Pons (tissue), 1 donor: ENCODE measurements around the gene MBNL2.
"Not testable (repeated sequence)": the region's sequence is repeated elsewhere in the genome, so short reads cannot be mapped to it uniquely, and the experiment has no call there.

Experiments
- DNase-seq: peaks from one replicate; pipeline ENCODE4 v3.0.0-alpha.2; 2016; ENCODE audit warnings: low spot score

Gene MBNL2, protein sequence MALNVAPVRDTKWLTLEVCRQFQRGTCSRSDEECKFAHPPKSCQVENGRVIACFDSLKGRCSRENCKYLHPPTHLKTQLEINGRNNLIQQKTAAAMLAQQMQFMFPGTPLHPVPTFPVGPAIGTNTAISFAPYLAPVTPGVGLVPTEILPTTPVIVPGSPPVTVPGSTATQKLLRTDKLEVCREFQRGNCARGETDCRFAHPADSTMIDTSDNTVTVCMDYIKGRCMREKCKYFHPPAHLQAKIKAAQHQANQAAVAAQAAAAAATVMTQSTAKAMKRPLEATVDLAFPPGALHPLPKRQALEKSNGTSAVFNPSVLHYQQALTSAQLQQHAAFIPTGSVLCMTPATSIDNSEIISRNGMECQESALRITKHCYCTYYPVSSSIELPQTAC

DNA sequence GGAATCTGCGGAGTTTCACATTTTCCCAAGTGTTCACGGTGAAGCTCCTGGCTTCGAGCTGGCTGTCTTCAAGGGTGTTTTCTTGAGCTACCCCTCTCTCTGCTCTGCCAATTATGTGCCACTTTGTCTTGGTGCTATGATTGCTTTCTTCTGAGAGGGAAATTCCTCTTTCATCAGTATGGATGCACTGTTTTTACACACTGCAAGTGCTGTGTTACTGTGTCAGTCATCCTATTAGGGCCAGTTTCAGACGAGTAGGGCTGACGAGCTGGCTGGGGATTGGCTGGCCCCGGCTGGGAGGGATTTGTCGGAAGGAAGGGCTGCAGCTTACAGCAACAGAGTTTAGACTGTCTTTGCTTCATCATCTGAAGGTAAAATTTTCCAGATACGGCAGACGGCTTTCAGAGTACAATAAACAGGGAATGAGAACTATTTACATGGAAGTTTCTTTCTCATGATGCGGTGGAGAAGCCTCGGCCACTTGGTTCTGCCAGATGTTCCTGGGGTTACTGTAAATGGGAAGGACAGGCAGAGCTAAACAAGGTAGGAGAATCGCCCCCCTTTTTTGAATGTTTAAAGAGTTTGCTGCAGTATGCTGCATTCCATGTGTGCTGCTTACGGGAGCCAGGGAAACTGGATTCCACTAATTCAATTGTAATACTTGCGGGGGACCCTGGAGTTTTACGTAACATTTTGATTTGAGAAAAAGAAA lies at the start of gene MBNL2:
MBNL2 (plus strand) TSS at position 345 of the 712 bp plus-strand sequence. CDS start 53,903 bp downstream, outside the sequence.
- DNase-seq, result peak; percentile 99

DNA sequence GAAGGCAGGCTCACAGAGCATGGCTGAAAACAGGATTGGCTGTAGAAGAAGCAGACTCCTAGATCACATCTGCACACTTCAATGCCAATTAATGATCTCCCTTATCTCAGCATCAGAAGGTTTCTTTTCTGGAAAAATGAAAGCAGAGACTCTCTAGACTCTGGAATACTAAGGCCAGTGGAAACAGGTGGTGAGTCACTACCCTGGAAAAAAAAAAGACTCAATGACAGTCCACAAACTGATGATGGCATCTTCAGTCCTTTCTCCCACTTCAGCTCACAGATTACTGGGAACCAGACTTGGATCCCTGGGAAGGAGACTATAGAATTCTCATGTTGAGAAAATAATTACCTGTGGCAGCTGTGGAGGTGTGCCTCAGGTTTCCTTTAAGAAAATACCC lies 47.5 kb upstream of the MBNL2 start:
- DNase-seq, result no peak

DNA sequence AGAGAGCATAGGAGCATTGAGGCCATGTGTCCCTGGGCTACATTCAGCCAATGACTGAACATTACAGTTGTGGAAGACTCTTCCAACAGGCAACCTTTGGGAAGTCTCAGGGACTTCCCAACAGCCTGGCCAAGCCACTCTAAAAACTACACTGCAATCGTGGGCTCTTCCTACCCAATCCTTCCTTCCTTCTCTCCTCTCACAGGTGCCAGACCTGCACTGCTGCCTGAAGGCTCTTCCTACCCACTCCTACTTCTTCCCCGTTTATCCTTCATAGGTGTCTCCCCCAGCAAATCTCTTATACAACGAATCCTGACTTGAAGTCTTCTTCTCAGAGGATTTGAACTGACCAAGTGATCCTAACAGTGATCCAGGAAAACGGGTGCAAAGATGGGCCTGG lies 47.1 kb upstream of the MBNL2 start:
- DNase-seq, result no peak

DNA sequence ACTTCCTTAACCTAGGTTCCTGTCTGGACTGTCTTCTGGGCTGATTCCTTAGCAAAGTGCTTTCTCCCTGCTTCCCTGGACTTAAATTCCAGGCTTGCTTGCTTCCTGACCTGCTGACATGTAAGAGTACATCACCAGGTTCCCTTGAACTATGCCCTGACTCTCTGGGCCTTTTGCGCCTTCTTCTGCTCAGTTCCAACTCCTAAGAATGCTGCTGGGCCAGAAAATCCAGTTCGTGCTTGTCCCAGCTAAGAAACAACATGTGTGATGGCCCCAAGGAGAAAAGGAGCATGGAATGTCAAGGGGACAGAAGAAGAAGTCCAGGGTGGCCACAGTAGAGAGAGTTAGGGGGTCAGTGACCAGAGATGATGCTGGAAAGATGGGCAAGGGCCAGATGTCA lies 42.6 kb upstream of the MBNL2 start:
- DNase-seq, result no peak

DNA sequence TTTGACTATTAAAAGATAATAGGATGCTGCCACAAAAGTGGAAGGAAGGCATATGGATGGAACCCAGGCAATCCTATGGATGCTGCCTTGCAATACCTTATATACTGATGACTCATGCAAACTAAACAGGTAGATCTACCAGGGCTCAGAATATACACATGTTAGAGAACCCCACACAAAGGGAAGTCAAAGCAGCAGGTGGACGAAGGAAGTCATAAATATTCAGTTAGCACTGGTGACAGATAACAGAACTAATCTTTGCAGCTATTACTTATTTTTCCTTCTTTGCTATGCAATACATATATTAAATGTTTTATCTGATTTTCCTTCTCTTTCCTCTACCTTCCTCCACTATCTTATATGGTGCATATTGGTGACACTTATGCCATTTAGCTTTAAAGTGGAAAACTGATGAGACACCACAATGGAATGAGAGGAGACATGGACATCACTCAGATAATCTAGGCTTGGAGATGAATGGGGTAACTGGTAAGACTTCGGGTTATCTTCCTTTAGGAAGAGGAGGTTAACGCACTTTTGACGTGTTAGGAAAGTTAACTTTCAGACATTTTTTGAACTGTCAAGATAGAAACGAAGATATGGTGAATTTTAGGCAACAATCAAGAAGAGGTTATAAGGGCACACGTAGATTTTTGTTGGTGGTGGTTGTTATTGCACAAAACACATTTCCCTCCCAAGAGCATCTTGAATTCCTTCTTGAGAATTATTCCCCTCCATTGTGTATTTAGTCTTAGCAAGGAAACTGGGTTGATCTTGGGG lies 39.8 kb upstream of the MBNL2 start:
- DNase-seq, result no peak

DNA sequence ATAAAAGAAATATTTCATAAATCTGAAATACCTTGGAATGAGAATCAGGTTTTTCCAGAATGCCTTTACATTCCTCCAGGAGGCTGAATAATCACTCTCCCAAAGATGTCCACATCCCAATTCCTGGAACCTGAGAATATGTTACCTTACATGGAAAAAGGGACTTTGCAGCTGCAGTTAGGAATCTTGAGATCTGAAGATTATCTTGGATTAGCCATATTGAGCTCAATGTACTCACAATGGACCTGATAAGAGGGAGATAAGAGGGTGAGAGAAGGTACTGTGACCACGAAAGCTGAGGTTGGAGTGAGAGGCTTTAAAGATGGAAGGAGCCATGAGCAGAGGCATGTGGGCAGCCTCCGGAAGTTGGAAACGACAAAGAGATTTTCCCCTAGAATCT lies 36.8 kb upstream of the MBNL2 start:
- no peak for DNase-seq

DNA sequence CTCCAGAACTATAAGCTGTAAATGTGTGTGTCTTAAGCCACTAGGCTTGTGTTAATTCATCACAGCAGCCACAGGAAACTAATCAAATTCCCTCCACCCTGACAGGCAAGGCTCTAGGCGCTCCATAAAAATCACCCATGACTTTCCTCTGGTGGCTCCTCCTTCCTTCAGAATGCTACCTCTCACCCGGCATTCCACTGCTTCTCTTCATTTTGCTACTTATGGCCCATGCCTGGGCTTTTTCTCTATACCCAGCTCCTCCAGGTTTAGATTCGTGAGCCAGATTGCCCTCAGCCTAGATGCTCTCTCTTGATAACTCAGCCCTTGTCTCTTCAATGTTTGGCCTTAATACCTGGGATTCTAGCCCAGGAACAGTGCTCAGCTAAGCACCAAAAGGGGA lies 36.4 kb upstream of the MBNL2 start:
- no peak for DNase-seq

DNA sequence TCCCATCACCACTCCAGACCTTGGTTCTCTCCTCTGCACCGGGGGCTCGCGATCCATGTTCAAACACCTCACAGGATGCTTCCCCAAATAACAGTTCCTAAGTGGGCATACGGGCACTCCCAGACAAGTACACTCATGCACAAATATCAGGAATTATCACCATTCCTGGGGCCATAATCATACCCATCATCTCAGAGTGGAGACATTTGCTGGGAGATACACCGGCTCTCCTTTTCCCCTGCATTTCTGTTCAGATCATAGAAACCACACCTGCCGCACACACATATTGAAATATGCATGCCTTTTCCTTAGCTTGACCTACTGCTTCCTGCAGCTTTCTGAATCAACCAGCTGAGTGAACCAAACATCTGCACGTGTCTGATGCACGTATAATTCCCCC lies 33.9 kb upstream of the MBNL2 start:
- no peak for DNase-seq

DNA sequence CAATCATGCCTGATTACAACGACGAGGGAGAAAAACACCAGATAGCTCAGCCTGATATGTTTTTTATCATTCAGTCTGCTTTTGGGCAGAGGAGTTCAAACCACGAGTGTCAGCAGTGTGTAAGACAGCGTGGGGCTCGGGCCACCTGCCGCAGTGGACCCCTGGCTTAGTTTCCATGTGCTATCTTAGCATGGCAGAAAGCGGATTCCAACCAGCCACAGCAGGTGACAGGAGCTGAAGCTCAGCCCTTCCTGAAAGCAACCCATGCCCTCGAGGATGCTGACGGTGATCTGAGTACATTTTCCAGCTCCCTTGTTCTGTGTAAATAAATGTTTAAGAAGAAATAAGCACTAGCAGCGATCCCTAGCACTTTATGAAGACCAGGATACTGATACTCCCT lies 32.2 kb upstream of the MBNL2 start:
- DNase-seq, result no peak

DNA sequence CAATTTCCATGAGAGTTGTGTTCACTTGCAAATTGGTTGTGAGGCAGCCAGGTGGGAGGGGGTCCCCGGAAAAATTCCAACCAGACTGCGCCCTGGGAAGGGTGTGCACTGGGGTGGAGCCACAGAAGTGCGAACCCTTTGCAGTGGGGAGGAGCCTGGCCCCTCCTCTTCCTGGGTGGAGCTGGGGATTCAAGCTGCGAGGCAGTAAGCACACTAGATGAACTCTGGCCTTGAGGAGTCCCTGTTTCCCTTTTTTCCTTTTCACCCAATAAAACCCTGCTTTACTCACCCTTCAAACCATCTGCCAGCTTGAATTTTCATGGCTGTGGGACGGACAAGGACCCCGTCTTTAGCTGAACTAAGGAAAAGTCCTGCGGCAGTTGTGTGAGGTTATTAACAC lies 31.0 kb upstream of the MBNL2 start:
- peak; percentile 24 for DNase-seq

DNA sequence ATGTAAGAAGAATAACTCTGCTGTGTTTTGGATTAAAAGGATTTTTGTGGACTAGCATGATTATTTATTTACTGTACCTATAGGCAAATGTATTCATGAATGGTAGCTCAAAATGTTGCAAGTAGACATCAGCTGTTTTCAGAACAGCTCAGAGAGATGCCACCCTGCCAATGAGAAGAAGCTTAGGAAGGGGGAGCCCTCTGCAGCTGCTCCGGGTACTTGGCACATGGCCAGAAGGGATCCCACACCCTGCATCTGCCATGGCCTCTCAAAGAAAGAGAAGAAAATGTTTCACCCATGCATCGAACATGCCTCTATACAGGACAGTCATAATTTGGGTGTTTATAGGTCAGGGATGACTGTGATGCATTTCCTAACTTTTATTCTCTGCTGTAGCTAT lies 30.5 kb upstream of the MBNL2 start:
- peak; percentile 68 for DNase-seq

DNA sequence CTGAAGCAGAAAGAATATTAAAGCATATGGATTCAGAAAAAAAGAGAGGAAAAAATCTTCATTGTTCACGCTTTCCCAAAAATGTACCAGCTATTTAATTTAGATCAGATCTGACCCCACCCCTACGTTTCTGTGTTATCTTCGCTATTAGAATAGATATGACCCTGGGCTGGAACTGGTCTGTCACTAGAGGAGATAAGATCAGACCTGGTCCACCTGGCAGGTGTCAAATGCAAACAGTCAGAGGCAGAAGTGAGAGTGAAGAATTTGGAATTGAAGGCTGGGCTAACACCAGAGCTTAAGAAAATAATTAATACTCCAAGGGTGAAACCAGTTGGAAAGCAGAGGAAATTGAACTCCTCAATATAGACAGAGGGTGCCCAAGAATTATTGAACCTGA lies 30.0 kb upstream of the MBNL2 start:
- DNase-seq, result no peak

DNA sequence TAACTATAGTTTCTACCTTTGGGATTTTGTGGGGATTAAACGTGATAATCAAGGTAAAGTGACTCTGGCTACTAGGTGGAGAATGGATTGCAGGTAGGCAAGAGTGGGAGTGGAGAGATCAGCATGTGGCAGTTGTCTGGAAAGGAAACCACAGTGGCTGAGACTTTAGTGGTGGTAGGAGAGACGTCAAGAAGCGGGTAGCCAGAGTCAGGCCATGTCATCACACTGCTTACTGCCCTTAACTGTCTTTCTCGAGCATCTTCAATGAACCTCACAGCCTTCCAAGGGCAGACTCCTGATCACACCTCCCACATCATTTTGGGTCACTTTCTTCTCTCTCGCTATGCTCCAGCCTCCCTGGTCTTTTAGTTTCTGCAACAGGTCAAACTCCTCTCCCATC lies 28.6 kb upstream of the MBNL2 start:
- DNase-seq, result no peak

DNA sequence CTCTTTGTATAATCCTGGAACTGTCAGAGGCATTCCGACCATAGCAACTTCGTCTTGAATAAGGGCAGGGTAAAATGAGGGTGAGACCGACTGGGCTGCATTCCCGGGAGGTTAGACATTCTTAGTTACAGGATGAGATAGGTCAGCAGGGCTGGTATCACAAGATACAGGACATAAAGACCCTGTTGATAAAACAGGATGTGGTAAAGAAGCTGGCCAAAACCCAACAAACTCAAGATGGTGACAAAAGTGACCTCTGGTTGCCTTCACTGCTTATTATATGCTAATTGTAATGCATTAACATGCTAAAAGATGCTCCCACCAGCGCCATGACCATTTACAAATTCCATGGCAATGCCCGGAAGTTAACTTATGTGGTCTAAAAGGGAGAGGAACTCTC lies 27.7 kb upstream of the MBNL2 start:
- no peak for DNase-seq

DNA sequence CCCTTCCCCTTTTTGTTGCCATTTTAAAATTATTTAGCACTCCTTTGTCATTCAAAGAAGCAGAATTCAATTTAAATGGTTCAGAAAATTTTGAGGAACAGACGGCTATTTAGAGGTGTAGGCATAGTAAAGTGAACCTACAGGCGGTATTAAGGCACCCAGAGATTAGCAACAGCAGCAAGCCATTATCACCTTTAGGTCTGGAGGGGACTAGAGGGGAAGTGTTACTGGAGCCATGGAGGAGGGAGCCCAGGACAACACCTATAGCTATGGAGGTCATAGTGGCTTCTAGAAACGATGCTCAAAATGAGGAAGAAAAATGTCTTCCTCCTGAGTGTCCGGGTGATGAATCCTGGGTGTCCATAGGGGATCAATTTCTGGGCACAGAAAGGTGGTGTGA lies 25.8 kb upstream of the MBNL2 start:
- DNase-seq, result no peak

DNA sequence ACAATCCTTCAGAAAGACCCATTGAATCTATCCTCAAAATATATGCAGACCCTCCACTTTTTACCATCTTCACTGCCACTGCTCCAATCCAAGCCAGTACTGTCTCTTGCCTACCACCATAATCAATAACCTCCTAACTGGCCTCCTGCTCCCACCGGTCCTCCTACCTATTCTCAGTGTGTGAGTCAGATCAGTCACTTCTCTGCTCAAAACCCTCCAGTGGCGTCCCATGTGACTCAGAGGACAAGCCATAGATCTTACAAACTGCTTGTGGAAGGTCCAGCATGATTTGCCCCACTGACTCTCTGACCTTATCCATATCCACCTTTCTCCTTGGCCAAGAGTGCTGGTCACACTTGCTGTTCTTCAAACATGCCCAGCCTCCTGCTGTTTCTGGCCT lies 23.4 kb upstream of the MBNL2 start:
- DNase-seq, result no peak

DNA sequence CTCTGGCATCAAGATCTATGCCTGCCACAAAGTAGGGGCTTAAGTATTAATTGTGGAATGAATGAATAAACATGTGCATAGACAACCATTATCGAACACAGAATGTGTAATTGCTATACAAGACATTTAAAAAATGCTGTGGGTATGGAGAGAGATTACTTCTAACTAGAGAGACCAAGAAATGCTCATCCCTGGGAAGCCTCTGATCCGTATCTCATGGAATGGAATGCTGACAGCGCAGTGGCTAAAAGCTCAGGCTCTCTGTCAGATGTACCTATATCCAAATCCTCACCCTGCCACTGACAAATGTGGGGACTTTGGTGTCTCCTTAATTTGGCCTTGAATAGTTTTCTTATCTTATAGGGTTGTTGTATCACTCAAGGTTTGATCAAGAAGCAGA lies 22.7 kb upstream of the MBNL2 start:
- DNase-seq, result no peak

DNA sequence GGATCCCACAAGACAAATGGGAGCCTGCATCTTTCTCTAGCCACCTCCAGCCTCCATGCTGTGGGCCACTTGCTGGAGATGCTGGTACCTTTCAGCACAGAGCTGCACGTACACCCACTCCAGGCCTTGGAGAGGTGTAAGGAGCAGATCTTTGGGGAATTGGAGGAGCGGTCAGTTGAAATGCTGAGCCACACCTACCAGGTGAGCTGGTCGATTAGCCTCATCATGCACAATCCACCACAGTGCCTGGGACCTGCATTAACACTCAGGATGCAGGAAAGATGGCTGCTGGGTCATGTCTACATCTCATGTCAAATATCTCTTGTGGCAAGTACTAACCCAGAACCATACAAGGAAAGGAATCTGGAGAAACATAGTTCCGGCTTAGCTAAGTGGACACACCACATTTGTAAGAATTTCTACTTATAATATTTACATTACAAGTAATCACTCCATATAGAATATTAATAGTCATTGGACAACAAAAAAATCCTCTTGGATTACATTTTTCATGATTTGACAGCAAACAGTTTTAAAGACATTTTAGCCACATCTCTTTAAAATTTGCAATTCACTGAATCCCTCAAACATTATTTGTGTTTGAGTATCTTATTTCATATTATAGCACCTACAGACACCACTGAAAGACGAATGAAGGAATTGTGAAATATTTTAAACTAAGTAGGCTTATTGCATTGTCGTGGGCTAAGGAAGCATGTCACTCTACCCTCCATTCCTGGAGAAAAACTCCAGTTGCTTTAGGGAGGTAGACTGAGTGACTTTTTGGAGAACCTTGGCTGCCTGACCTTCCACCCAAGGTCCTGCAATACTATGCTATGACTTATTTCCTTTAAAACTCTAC lies 21.8 kb upstream of the MBNL2 start:
- no peak for DNase-seq

DNA sequence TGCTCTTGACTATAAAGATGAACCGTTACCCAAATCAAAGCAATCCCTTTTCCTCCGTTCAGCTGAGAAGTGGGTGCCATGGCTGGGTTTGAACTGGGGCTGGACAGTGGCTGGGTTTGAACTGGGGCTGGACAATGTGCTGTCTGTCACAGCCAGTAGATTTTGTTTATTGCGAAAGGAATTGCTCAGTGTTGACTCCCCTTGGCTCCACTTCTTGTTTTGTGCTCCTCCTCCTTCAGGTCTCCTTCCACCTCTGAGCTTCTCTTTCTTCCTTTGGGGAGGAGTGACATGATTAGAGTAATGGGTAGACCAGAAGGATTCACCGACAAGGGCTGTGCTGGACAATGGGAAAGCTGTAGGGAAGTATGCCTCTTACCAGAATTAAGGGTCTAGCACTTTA lies 19.4 kb upstream of the MBNL2 start:
- no peak for DNase-seq

DNA sequence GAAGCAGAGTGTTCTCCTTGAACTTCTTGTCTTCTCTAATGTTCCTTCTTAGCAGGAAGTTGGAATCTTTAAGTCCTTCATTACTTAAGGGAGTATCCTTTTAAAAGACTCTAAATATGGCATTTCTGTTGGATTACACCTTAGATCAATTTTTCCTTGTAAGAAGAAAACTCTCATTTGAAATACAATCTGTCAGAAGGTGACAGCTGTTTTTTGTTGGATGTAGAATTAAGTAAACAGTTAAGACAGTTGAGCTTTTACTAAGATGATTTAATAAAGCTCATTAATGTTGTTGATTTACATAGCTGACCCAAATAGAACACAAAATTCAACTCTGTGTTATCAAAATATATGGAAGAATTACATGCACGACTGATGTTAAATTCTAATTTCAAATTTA lies 16.7 kb upstream of the MBNL2 start:
- no peak for DNase-seq

DNA sequence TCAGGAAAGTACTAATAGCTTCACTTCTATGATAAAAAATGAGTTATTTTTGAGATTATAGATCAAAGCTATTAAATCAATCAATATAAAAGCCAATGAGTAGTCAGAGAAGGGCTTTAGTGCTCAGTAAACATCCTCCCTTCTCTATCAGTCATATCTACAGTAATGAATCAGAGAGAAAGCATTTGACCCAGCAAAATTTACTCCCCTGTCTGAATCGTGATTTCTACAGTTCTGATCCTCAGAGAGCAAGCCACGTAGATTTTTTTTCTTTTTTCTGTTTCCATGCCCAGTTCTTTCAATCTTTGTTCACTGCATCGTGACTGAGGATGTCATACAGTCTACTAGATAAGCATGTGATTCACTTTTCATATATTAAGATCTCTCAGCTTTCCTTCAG lies 16.2 kb upstream of the MBNL2 start:
- no peak for DNase-seq

DNA sequence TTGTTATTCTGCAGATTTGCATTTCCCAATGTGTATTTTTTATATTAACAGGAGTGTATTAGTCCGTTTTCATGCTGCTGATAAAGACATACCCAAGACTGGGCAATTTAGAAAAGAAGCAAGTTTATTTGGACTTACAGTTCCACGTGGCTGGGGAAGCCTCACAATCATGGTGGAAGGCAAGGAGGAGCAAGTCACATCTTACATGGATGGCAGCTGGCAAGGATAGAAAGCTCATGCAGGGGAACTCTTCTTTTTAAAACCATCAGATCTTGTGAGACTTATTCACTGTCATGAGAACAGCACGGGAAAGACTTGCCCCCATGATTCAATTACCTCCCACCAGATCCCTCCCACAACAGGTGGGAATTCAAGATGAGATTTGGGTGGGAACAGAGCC lies 14.9 kb upstream of the MBNL2 start:
- not testable (repeated sequence) for DNase-seq
